Uterus (tissue), 4 donors: ENCODE results near the gene HOXB5. TPM values are rescaled to one million over a fixed set of nuclear protein-coding genes. Genes with fewer than 3 reads are reported as not detected.
A peak's percentile ranks its signal among the peaks of the same experiment; 100 is the strongest.

ENCODE experiments used
- DNase-seq, 2 donors: peaks; one replicate each; pipeline ENCODE4 v3.0.0-alpha.2; 2019 to 2020
- H3K27ac ChIP-seq, 2 donors: fragments of 200-600 bp; sonication (generic); 1 replicate in 1 of 2; 2 replicates in 1 of 2; pipeline ENCODE4 v1.5.1; 2016 to 2018
- H3K27me3 ChIP-seq, 2 donors: fragments of 200-600 bp; sonication (generic); one replicate each; pipeline ENCODE4 v1.5.1; 2018 to 2019; ENCODE audit warnings: control low read depth in 1 of 2
- H3K36me3 ChIP-seq, 2 donors: fragments of 200-600 bp; sonication (generic); one replicate each; pipeline ENCODE4 v1.5.1; 2019; ENCODE audit warnings: control low read depth in 1 of 2
- H3K4me1 ChIP-seq, 2 donors: fragments of 200-600 bp; sonication (generic); one replicate each; pipeline ENCODE4 v1.5.1; 2018 to 2019; ENCODE audit warnings: control low read depth in 1 of 2
- H3K4me3 ChIP-seq, 2 donors: fragments of 200-600 bp; sonication (generic); 1 replicate in 1 of 2; 2 replicates in 1 of 2; pipeline ENCODE4 v1.5.1; 2018 to 2019; ENCODE audit warnings: mild to moderate bottlenecking in 1 of 2
- H3K9me3 ChIP-seq, 2 donors: fragments of 200-600 bp; sonication (generic); one replicate each; pipeline ENCODE4 v1.5.1; 2019; ENCODE audit warnings: control low read depth in 1 of 2
- POLR2A ChIP-seq, 2 donors: fragments of 450-650 bp; IDR thresholded peaks; one replicate each; pipeline ENCODE4 v1.6.1; 2016; ENCODE audit warnings: antibody characterized with exemption in 2 of 2, mild to moderate bottlenecking in 1 of 2, moderate library complexity in 1 of 2
- intact Hi-C: fragments of 100-400 bp; cut with DNase I; formaldehyde crosslinking; loops from one replicate; pipeline ENCODE4 v1.15.1; 2023; ENCODE audit warnings: low total_unique reads
- total RNA-seq, 4 donors: library from RNA; depleted of rRNA in 3 of 4; stranded (reverse); fragments of >200 nt in 3 of 4; gene quantifications; one replicate each; pipeline versions ENCODE4 v1.1.0 to v1.2.4, GENCODE V29; 2014 to 2023
- TF ChIP-seq, protein P1 (sequence below), 4 experiments: fragments of 200-600 bp in 2 of 4; fragments of 450-650 bp in 2 of 4; sonication (generic) in 2 of 4; IDR thresholded peaks; one replicate each; pipeline ENCODE4 v1.5.1; 2016 to 2019; ENCODE audit warnings: antibody characterized with exemption in 4 of 4, mild to moderate bottlenecking in 2 of 4, moderate library complexity in 1 of 4
- donor health status: DM: yes; HTN: yes; CAD: no.

Gene HOXB5
- total RNA-seq, 4 donors from 2014 or later = 0.55 to 2.5 (median 0.59) TPM; not detected in 1

DNA sequence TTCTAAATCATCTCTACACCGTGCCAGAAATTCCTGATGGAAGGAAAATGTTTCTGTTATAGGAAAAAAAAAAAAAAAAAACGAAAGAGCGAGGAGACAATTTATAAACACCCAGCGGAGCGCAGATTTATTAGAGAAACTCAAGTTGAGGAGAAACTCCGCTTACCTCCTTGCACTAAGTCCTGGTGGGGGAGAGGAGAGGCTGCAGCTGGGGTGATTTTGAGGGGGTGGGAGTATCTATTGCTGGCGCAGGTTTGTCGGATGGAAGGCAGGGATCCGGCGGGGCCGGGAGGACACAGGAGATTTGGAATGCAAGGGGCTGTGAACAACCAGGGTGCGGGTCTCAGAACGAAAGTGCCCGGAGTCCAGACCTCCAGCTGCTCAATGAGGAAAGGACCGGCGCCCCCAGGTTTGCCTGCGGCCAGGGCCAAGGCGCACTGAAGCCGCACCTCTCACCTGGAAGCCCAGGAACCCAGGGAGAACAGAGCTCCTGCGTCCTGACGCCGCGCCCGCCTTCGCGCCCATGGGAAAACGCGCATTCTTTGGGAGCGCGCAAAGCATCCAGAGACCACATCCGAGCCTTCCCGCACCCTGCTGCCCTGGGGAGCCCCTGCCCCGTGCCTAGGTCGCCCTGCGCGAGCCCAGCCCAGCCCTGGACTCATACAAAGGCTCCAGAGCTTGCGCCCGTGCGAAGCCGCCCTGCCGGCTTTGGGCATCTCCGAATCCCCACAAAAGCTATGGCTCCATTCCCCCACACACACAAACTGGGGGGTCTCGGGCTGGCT lies 24.1 kb upstream of the HOXB5 start:
- H3K36me3 ChIP-seq = no peaks in the 10 kb centered on the region
- peaks cover 0 to 7% of the 10 kb centered on the region in 2 donors for H3K4me1 ChIP-seq
- TF ChIP-seq, protein P1, sequence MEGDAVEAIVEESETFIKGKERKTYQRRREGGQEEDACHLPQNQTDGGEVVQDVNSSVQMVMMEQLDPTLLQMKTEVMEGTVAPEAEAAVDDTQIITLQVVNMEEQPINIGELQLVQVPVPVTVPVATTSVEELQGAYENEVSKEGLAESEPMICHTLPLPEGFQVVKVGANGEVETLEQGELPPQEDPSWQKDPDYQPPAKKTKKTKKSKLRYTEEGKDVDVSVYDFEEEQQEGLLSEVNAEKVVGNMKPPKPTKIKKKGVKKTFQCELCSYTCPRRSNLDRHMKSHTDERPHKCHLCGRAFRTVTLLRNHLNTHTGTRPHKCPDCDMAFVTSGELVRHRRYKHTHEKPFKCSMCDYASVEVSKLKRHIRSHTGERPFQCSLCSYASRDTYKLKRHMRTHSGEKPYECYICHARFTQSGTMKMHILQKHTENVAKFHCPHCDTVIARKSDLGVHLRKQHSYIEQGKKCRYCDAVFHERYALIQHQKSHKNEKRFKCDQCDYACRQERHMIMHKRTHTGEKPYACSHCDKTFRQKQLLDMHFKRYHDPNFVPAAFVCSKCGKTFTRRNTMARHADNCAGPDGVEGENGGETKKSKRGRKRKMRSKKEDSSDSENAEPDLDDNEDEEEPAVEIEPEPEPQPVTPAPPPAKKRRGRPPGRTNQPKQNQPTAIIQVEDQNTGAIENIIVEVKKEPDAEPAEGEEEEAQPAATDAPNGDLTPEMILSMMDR (IDR thresholded peaks at IDR 0.05) = no peak
- TF ChIP-seq POLR2A (IDR thresholded peaks at IDR 0.05) = no peak
- no peak for DNase-seq
- no peaks in the 10 kb centered on the region for H3K9me3 ChIP-seq
- H3K27me3 ChIP-seq = peaks cover 38 to 80% of the 10 kb centered on the region in 2 donors
- H3K4me3 ChIP-seq = no peak overlapping the region
- H3K27ac ChIP-seq = no peak overlapping the region
- intact Hi-C loops = no loop called here

DNA sequence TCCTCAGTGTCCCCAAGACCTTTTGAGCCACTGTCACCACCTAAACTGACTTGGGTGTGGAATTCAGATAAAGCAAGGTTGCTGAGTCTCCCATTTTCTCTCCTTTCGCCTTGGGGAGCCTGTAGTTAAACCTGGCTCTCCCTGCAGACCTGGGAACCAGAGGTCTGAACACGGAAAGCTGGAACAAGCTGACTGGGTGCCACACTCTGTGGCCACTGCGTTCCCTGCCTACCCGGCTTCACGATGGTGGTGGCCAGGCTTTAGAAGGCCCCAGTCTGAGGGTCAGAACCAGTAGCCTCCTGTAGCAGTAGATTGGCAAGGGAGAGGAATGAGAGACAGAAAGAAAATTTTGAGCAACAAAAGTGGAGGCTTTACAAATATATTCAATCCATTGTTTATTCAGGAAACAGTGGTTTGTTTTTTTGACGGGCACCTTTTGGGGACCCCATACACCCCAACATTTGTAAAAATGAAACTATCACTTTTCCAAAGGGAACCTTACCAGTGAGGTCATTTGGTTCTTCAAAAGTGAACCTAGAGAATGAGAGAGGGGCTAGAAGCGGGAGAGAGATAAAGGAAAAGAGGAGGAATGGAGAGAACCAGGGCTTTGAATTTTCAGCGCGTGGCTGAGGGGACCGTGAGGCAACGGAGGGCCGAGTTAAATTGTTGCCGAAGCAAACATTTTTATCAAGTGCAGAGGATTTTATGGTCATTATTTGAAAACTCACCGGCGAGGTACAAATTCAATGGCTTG lies 23.3 kb upstream of the HOXB5 start:
- no peak overlapping the region for H3K4me3 ChIP-seq
- peaks cover 0 to 9% of the 10 kb centered on the region in 2 donors for H3K4me1 ChIP-seq
- H3K9me3 ChIP-seq = no peaks in the 10 kb centered on the region
- no peak for TF ChIP-seq POLR2A (IDR thresholded peaks at IDR 0.05)
- TF ChIP-seq, protein P1 (IDR thresholded peaks at IDR 0.05) = no peak
- H3K27ac ChIP-seq = no peak overlapping the region
- H3K36me3 ChIP-seq = no peaks in the 10 kb centered on the region
- DNase-seq = no peak
- H3K27me3 ChIP-seq = peaks cover 45 to 80% of the 10 kb centered on the region in 2 donors
- intact Hi-C loops = no loop called here

GRCh38 chr17:48615963-48616716 lies 22.6 kb upstream of the HOXB5 start:
- Histone ChIP-seq H3K4me1 (peaks cover 0 to 9% of the 10 kb centered on the region in 2 donors), H3K27ac (no peak overlapping the region), H3K27me3 (peaks cover 48 to 80% of the 10 kb centered on the region in 2 donors), H3K36me3 (no peaks in the 10 kb centered on the region), H3K9me3 (no peaks in the 10 kb centered on the region), H3K4me3 (no peak overlapping the region)
- DNase-seq = no peak
- TF ChIP-seq, protein P1 (IDR thresholded peaks at IDR 0.05) = no peak
- TF ChIP-seq POLR2A (IDR thresholded peaks at IDR 0.05) = no peak
- intact Hi-C loops = no loop called here

GRCh38 chr17:48615047-48615962 lies 21.7 kb upstream of the HOXB5 start, which contains the start of gene HOXB8:
Gene HOXB8 (minus strand): TSS chr17:48615292. CDS start chr17:48614704, 588 bp downstream.
- TF ChIP-seq POLR2A (IDR thresholded peaks at IDR 0.05) = no peak
- TF ChIP-seq, protein P1 (IDR thresholded peaks at IDR 0.05) = no peak
- no peak for DNase-seq
- intact Hi-C loops = no loop called here
- Histone ChIP-seq H3K27ac (peak within 1 kb of the TSS in 1 of 2 donors; percentile 75), H3K27me3 (peaks cover 53 to 84% of the 10 kb centered on the region in 2 donors), H3K4me3 (no peak within 1 kb of the TSS), H3K4me1 (peaks cover 0 to 13% of the 10 kb centered on the region in 2 donors), H3K36me3 (no peaks in the 10 kb centered on the region), H3K9me3 (no peaks in the 10 kb centered on the region)
